Measurements from ENCODE around the gene LCP1. TPM values are rescaled to one million over a fixed set of nuclear protein-coding genes. Genes with fewer than 3 reads are reported as not detected.

LCP1 gene
- total RNA-seq, 2 donors from 2014 or later: 844 to 1,356 TPM

DNA sequence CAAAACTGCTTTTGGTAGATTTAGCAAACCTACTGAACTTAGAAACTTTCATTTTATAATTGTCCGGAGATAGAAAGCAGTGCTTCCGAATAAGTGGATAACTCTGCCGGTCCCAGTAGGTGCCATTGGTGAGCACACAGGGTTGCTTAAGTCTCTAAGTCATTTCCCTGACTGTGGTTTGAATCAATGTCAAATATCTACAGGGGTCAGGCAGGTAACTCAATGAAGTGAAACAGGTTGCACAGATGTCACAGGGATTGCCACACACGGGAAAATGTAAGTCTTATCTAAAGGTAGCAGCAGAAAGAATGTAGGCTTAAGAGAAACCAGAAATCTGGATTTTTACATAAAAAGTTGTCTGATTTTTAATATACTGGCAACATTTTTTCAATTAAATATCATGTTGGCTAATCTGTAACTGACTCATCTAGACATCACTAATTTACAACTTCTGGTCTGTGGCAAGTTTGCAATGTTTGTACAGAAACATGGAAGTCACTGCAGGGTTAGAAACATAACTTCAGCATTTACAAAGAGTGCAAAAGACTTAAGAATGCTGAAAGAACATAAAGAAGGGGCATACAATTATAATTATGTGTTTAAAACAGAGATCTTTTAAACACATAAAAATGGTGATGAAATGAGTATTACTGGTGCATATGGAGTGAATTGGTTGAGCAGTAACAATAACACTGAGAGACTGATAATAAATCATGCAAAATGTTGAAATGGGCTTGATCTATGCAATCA is 15.5 kb upstream of the LCP1 start:
- Mint-ChIP-seq H3K36me3 (no peaks in the 10 kb centered on the region), H3K27me3 (peaks cover 0 to 2% of the 10 kb centered on the region in 2 donors), H3K4me3 (no peak overlapping the region), H3K27ac (no peak overlapping the region), H3K4me1 (ENCODE audit: low read depth in 2 of 2) (peaks cover 17 to 19% of the 10 kb centered on the region in 2 donors), H3K9me3 (no peaks in the 10 kb centered on the region)
- DNase-seq (ENCODE audit: low spot score) (no peak), ATAC-seq (no peak)

DNA sequence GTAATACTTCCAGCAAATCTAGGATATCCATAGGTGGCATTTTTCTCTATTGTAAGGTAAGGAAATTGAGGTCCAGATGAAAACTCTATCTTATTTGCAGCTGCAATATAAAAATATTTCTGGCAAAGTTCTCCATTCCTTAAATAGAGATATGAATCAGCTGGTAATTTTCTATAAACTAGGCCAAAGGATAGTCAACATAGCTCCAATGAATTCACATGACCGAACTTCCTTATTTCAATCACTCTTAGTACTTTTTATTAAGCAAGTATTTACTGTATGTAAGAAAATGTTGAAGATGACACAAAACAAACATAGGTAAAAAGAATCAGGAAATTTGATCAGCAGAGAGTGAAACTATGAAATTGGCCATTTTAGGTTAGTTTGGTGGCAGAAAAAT is 13.0 kb upstream of the LCP1 start:
- Mint-ChIP-seq H3K27ac (no peak overlapping the region), H3K4me1 (ENCODE audit: low read depth in 2 of 2) (peaks cover 5 to 7% of the 10 kb centered on the region in 2 donors), H3K9me3 (no peaks in the 10 kb centered on the region), H3K4me3 (no peak overlapping the region), H3K27me3 (peaks cover 0 to 2% of the 10 kb centered on the region in 2 donors), H3K36me3 (peaks cover 5% of the 10 kb centered on the region)
- no peak for DNase-seq (ENCODE audit: low spot score)
- ATAC-seq: no peak

DNA sequence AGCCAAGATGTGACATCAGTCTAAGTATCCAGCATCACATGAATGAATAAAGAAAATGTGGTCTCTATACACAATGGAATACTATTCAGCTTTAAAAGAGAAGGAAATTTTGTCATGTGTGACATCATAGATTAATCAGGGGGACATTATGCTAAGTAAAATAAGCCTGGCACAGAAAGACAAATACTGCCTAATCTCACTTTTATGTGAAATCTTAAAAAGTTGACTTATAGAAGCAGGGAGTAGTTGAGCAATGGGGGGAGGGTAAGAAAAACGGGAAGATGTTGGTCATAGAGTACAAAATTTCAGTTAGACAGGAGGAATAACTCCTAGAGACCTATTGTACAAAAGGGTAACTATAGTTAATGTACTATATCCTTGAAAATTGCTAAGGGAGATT is 10.4 kb upstream of the LCP1 start:
- Mint-ChIP-seq H3K4me1 (ENCODE audit: low read depth in 2 of 2) (peaks cover 2 to 6% of the 10 kb centered on the region in 2 donors), H3K27ac (no peak overlapping the region), H3K36me3 (peaks cover 5% of the 10 kb centered on the region), H3K9me3 (no peaks in the 10 kb centered on the region), H3K27me3 (peaks cover 0 to 2% of the 10 kb centered on the region in 2 donors), H3K4me3 (no peak overlapping the region)
- ATAC-seq (no peak), DNase-seq (ENCODE audit: low spot score) (no peak)

DNA sequence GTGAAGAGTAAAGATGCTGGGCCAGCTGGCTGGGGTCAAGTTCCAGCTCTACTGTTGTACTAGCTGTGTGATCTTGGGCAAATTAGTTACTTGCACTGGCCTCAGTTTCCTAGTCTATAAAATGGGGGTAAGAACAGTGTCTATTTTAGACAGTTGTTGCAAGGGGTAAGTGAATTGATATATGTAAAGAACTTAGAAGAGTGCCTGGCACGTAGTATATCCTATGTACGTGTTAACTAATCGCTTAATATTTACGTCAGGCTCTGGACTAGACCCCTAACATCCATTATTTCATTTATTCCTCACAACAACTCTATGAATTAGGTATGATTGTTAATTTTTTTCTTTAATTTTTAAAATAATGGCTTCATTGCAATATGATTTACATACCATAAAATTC is 3.7 kb upstream of the LCP1 start:
- ATAC-seq (no peak), DNase-seq (ENCODE audit: low spot score) (no peak)
- no peak overlapping the region for H3K4me3 Mint-ChIP-seq

DNA sequence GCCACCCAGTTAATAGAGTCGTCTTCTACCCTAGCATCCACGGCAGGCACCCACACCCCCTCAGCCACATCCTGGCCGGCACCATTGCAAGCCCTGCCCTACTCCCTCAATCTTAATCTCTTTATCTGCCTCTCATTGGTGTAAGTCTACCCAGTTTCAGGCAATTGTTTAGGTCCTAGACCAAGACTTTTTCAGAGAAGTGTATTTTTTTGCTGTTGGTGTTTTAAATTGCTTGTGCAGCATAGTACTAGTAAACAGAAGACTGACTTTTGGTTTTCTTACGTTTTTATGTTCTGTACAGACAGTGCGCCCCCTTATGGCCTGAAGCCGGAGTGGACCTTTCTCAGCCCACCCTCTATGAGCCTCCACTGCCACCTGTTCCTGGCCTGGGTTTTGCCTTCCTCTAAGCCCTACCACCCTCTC is 2.3 kb upstream of the LCP1 start:
- Mint-ChIP-seq H3K27ac (peak overlapping the region; percentile 92 to 97), H3K4me1 (ENCODE audit: low read depth in 2 of 2) (peaks cover 38 to 54% of the 10 kb centered on the region in 2 donors), H3K27me3 (no peaks in the 10 kb centered on the region), H3K36me3 (peaks cover 19% of the 10 kb centered on the region), H3K4me3 (peak overlapping the region; percentile 94), H3K9me3 (no peaks in the 10 kb centered on the region)
- ATAC-seq (peak; percentile 82 to 84), DNase-seq (ENCODE audit: low spot score) (peak; percentile 81)

More for the DNA sequence above, 3.7 kb upstream of the LCP1 start:
- H3K27me3 Mint-ChIP-seq: no peaks in the 10 kb centered on the region
- H3K9me3 Mint-ChIP-seq: no peaks in the 10 kb centered on the region
- H3K4me1 Mint-ChIP-seq (ENCODE audit: low read depth in 2 of 2): peaks cover 33 to 42% of the 10 kb centered on the region in 2 donors
- peak overlapping the region; percentile 92 to 97 for H3K27ac Mint-ChIP-seq
- peaks cover 7% of the 10 kb centered on the region for H3K36me3 Mint-ChIP-seq

DNA sequence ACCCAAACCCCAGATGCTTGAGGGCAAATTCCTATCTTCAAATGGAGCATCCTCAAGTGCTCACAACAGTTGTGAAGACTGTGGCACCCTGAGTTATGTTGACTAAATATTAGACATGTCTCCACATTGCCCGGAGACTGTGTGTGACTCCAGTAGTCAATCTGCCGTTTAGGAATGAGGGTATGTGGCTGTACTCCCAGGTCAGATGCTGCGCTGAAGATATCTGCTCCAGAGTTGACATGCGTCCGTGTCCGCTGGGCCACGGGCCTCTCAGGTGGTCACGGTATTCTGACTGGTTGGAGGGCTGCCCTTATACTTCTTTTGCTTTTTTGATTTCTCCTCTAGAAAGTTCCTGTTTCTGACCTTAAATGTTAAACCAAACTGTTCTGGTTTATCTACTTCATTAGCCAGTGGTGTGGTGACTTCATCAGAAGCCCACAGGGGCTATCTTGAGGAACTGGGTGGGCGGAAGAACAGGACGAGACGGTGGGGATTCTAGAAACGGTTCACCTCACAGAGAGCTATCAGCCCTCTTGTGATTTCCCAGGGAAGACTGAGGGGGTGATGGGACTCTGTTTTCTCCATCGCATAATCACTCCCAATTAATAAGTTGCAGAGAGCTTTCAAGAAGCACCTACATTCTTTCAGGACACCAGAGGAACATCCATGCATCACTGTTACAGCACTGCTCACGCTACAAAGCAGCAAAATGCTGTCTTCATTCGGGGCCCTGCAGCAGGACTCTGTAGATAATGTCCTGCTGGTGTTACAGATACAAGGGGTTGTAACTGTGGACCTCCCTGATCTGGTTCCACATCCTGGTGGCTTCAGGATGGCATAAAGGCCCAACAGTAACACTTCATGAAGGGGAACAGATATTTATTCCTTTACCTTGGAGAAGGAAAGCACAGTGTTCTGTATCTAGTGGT is 1.3 kb upstream of the LCP1 start:
- Mint-ChIP-seq H3K27me3 (no peaks in the 10 kb centered on the region), H3K4me3 (peak overlapping the region; percentile 94), H3K4me1 (ENCODE audit: low read depth in 2 of 2) (peaks cover 40 to 60% of the 10 kb centered on the region in 2 donors), H3K27ac (peak overlapping the region; percentile 92 to 97), H3K9me3 (no peaks in the 10 kb centered on the region), H3K36me3 (peaks cover 24% of the 10 kb centered on the region)
- ATAC-seq (no peak), DNase-seq (ENCODE audit: low spot score) (no peak)

DNA sequence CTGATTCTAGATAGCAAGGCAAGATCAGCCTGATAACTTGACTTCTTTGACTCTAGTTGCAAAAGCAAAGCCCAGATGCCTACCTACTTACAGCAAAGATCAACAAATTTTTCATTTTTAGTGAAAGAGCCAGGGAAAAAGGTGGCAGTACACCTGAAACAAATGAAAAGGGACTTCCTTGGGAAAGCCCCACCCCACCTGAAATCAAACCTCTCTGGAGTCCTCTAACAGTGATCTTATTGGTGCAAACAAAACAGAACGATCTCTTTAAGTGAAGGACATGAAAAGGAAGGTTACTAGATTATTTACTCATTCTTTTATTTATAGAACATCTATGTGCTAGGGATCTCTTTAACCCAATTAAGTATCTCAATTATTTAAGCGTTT is 507 bp upstream of the LCP1 start:
- Mint-ChIP-seq H3K4me1 (ENCODE audit: low read depth in 2 of 2) (peaks cover 47 to 62% of the 10 kb centered on the region in 2 donors), H3K36me3 (peaks cover 32% of the 10 kb centered on the region), H3K27me3 (no peaks in the 10 kb centered on the region), H3K27ac (peak overlapping the region; percentile 92 to 97), H3K4me3 (peak overlapping the region; percentile 94), H3K9me3 (no peaks in the 10 kb centered on the region)
- DNase-seq (ENCODE audit: low spot score) (no peak), ATAC-seq (no peak)

DNA sequence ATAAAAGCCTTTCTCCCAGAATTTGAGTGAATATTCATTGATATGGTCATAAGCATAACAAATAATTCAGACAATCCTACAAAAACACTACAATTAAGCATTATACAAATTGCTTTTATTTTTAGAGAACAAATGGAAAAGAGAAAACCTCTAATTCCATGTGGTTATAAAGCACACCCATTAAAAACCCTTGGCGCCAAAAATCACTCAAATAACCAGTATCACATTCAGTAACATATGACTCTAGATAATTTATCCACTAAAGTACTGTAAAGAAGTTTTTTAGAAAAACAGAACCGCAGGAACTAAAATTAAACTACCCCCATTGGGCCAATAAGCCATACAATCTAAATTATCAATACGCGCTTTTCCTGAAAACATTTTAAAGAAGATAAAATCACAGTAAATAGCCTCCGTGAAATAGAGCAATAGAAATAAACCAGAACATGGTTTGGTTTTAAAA is 569 bp downstream of the LCP1 start:
- peaks cover 39% of the 10 kb centered on the region for H3K36me3 Mint-ChIP-seq
- H3K4me1 Mint-ChIP-seq (ENCODE audit: low read depth in 2 of 2): peaks cover 55 to 73% of the 10 kb centered on the region in 2 donors
- no peaks in the 10 kb centered on the region for H3K9me3 Mint-ChIP-seq
- peak overlapping the region; percentile 92 to 97 for H3K27ac Mint-ChIP-seq
- peak overlapping the region; percentile 94 for H3K4me3 Mint-ChIP-seq
- DNase-seq (ENCODE audit: low spot score): no peak
- ATAC-seq: no peak
- no peaks in the 10 kb centered on the region for H3K27me3 Mint-ChIP-seq

DNA sequence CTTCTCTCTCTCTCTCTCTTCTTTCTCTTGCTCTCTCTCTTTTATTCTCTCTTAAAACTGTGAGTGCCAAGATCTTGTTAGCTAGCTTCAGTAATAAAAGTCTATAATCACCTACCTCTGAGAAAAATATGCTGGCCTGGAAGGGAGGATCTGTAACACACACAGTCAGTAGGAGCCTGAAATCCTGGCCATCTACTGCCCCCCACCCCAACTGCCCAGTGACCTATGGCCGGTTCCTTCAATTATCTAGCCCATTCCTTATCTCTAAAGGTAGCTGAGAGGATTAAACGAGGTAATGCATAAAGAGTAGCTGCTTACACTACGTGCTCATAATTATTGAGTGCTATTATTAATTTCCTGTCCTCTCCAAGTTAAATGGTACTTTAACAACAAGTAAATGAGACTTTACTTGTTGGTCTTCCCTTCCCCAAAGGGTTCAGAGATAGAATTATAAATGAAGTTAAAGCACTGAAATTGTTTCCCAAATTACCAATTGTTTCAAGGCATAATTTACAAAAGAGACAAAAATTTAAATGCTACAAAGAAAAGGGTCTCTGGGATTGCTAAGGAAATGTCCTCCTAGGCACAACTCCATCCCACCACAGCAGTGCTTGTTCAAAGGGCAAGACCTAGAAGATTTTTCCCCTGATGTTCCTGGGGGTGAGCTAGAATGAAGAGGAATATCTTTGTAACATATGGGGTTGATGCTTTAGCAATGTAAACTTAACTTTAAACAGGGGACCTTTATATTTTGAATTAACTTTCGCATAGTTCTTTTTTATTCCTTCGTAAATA is 1.8 kb downstream of the LCP1 start:
- Mint-ChIP-seq H3K9me3 (no peaks in the 10 kb centered on the region), H3K27ac (peak overlapping the region; percentile 92 to 97), H3K4me1 (ENCODE audit: low read depth in 2 of 2) (peaks cover 60 to 79% of the 10 kb centered on the region in 2 donors), H3K4me3 (peak overlapping the region; percentile 94), H3K36me3 (peaks cover 47% of the 10 kb centered on the region), H3K27me3 (no peaks in the 10 kb centered on the region)
- ATAC-seq: no peak
- no peak for DNase-seq (ENCODE audit: low spot score)

DNA sequence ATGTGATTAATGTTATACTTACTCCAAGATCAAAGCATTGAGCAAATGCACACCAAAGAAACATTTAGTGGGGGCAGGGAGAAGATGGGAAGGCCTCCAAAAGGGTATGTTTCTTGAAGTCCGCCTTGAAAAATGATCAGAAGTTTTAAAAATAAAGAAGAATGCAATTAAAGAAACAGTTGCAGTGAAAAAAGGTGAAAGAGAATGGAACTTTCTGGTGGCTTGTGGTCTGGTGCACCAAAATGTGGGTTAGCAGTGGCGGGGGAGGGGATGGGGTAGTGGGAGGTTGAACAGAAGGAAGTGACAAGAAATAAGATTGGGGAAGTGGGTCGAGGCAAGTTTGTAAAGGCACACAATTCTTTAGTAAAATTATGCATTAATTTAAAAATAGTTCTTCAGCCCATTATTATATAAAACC is 2.5 kb downstream of the LCP1 start:
- ATAC-seq (no peak), DNase-seq (ENCODE audit: low spot score) (peak; percentile 79)
- peak overlapping the region; percentile 94 for H3K4me3 Mint-ChIP-seq
- no peaks in the 10 kb centered on the region for H3K27me3 Mint-ChIP-seq
- H3K9me3 Mint-ChIP-seq: no peaks in the 10 kb centered on the region
- H3K27ac Mint-ChIP-seq: peak overlapping the region; percentile 92 to 97
- peaks cover 49% of the 10 kb centered on the region for H3K36me3 Mint-ChIP-seq
- peaks cover 59 to 79% of the 10 kb centered on the region in 2 donors for H3K4me1 Mint-ChIP-seq (ENCODE audit: low read depth in 2 of 2)

DNA sequence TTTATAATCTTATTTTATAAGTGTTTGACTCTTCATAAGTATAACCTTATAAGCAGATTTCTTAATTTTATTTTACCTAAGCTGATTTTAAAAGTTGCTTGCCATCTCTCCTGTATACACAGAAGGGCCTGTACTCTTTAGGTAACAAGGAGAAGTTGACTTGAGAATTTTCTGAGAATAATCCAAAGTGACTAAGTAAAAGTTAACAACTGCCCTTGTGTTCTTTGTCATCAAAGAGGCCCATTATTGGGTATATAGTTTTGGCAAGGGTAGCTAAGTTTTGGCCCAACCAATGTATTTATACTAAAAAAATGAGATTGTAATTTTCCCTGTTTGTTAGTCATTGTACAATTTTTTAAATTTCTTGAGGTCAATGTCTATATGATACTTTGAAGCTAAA is 3.2 kb downstream of the LCP1 start:
- no peaks in the 10 kb centered on the region for H3K9me3 Mint-ChIP-seq
- no peak for DNase-seq (ENCODE audit: low spot score)
- H3K4me3 Mint-ChIP-seq: peak overlapping the region; percentile 94
- peaks cover 55 to 78% of the 10 kb centered on the region in 2 donors for H3K4me1 Mint-ChIP-seq (ENCODE audit: low read depth in 2 of 2)
- H3K27ac Mint-ChIP-seq: peak overlapping the region; percentile 92 to 97
- no peak for ATAC-seq
- H3K36me3 Mint-ChIP-seq: peaks cover 49% of the 10 kb centered on the region
- H3K27me3 Mint-ChIP-seq: no peaks in the 10 kb centered on the region

DNA sequence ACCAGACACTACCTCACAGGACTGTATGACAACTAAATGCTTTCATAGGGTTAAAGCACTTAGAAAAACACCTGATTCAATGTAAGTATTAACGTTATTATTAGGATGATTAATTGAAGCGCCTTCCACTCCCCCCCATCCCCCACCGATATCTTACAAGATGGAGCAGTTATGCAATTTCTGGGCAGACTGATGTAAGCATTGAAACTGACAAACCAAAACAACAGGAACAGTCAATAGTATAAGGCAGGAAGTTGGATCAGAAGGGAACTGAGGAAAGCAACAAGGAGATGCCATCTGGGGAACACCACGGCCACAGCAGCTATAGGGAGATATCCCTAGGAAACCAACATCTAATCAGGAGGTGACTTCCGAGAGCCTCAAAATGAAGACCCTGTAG is 3.8 kb downstream of the LCP1 start:
- DNase-seq (ENCODE audit: low spot score) (no peak), ATAC-seq (no peak)
- peak overlapping the region; percentile 94 for H3K4me3 Mint-ChIP-seq
- H3K9me3 Mint-ChIP-seq: no peaks in the 10 kb centered on the region
- peaks cover 55 to 78% of the 10 kb centered on the region in 2 donors for H3K4me1 Mint-ChIP-seq (ENCODE audit: low read depth in 2 of 2)
- H3K27me3 Mint-ChIP-seq: no peaks in the 10 kb centered on the region
- peaks cover 55% of the 10 kb centered on the region for H3K36me3 Mint-ChIP-seq
- H3K27ac Mint-ChIP-seq: peak overlapping the region; percentile 92 to 97

DNA sequence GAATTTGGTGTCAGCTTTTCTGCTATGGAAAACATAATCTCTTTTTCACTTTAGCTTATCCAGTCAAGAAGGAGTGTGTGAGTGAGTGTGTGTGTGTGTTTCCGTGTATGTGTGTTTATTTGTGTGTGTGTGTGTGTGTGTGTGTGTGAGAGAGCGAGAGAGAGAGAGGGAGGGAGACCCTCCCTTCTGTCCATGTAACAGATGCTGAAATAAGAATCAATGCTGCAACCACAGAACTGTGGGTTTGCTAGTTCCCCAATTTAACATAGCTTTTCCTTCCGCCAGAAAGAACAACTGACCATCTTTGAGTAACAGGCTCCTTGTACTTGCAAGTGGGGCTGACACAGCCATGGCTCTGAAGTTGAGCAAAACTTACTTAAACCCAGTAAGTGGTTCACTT is 5.2 kb downstream of the LCP1 start:
- H3K4me1 Mint-ChIP-seq (ENCODE audit: low read depth in 2 of 2): peaks cover 58 to 79% of the 10 kb centered on the region in 2 donors

More for the DNA sequence above, 5.2 kb downstream of the LCP1 start:
- peak overlapping the region; percentile 92 to 97 for H3K27ac Mint-ChIP-seq
- ATAC-seq (peak; percentile 58), DNase-seq (ENCODE audit: low spot score) (peak; percentile 72)
- no peaks in the 10 kb centered on the region for H3K27me3 Mint-ChIP-seq
- H3K9me3 Mint-ChIP-seq: no peaks in the 10 kb centered on the region
- peaks cover 65% of the 10 kb centered on the region for H3K36me3 Mint-ChIP-seq
- peak overlapping the region; percentile 94 for H3K4me3 Mint-ChIP-seq
